Neuronal stem cell (in vitro differentiated cells): ENCODE data around the gene SASS6.
"Not testable (repeated sequence)": the region's sequence is repeated elsewhere in the genome, so short reads cannot be mapped to it uniquely, and the experiment has no call there.

Experiments used
- DNase-seq: peaks from one replicate; pipeline ENCODE4 v3.0.0-alpha.2; 2013; ENCODE audit warnings: low spot score
- H2AFZ ChIP-seq: one replicate; pipeline ENCODE4 v1.6.1; 2013; ENCODE audit warnings: mild to moderate bottlenecking, low read length, inconsistent platforms
- H2AK5ac ChIP-seq: 2 replicates; pipeline ENCODE4 v1.6.1; 2013; ENCODE audit warnings: low read depth, mild to moderate bottlenecking, inconsistent platforms, low read length, moderate library complexity, mixed read lengths
- H2BK120ac ChIP-seq: 2 replicates; pipeline ENCODE4 v1.6.1; 2013; ENCODE audit warnings: low read depth, mild to moderate bottlenecking, inconsistent platforms, low read length, moderate library complexity, mixed read lengths
- H2BK12ac ChIP-seq: one replicate; pipeline ENCODE4 v1.6.1; 2013; ENCODE audit warnings: low read length, inconsistent platforms
- H2BK15ac ChIP-seq: 2 replicates; pipeline ENCODE4 v1.6.1; 2013; ENCODE audit warnings: mild to moderate bottlenecking, low read length, inconsistent platforms, mixed read lengths
- H2BK5ac ChIP-seq: one replicate; pipeline ENCODE4 v1.6.1; 2013; ENCODE audit warnings: inconsistent platforms, mild to moderate bottlenecking, low read length, moderate library complexity
- H3K14ac ChIP-seq: one replicate; pipeline ENCODE4 v1.6.1; 2013; ENCODE audit warnings: low read length, inconsistent platforms
- H3K18ac ChIP-seq: 2 replicates; pipeline ENCODE4 v1.6.1; 2013; ENCODE audit warnings: low read length, inconsistent platforms
- H3K23ac ChIP-seq: 2 replicates; pipeline ENCODE4 v1.6.1; 2013; ENCODE audit warnings: low read depth, mild to moderate bottlenecking, mixed read lengths, low read length, inconsistent platforms; ENCODE audit not compliant: poor library complexity
- H3K27ac ChIP-seq: replicated peaks from 3 replicates; pipeline ENCODE4 v1.5.1; 2013; ENCODE audit warnings: low read length, inconsistent platforms
- H3K27me3 ChIP-seq, 3 experiments: 2 replicates each; pipeline ENCODE4 v1.6.1; 2013; ENCODE audit warnings: low read length in 3 of 3, mild to moderate bottlenecking in 2 of 3, inconsistent platforms in 1 of 3, low read depth in 1 of 3, mixed read lengths in 1 of 3, moderate library complexity in 1 of 3; ENCODE audit not compliant: control insufficient read depth in 3 of 3, insufficient read depth in 3 of 3
- H3K36me3 ChIP-seq, 2 donors: replicated peaks in 1 of 2; 2 replicates each; pipeline ENCODE4 v1.6.1; 2013; ENCODE audit warnings: low read length in 2 of 2; ENCODE audit not compliant: control insufficient read depth in 2 of 2, insufficient read depth in 2 of 2
- H3K4ac ChIP-seq: 2 replicates; pipeline ENCODE4 v1.6.1; 2013; ENCODE audit warnings: inconsistent platforms, mild to moderate bottlenecking, low read length, moderate library complexity
- H3K4me1 ChIP-seq, 2 donors: 1 replicate in 1 of 2; 2 replicates in 1 of 2; pipeline ENCODE4 v1.6.1; 2013; ENCODE audit warnings: low read length in 2 of 2, low read depth in 1 of 2; ENCODE audit not compliant: control insufficient read depth in 2 of 2, insufficient read depth in 1 of 2
- H3K4me2 ChIP-seq: one replicate; pipeline ENCODE4 v1.6.1; 2013; ENCODE audit warnings: mild to moderate bottlenecking, low read length, inconsistent platforms; ENCODE audit not compliant: insufficient read depth, poor library complexity, severe bottlenecking
- H3K4me3 ChIP-seq, 2 donors: 2 replicates each; pipeline ENCODE4 v1.5.1; 2013; ENCODE audit warnings: low read length in 2 of 2, mild to moderate bottlenecking in 2 of 2, inconsistent platforms in 1 of 2, moderate library complexity in 1 of 2
- H3K79me1 ChIP-seq: one replicate; pipeline ENCODE4 v1.6.1; 2013; ENCODE audit warnings: low read depth, mild to moderate bottlenecking, inconsistent platforms, low read length, moderate library complexity
- H3K9ac ChIP-seq: one replicate; pipeline ENCODE4 v1.6.1; 2013; ENCODE audit warnings: mild to moderate bottlenecking, low read depth, low read length, inconsistent platforms; ENCODE audit not compliant: poor library complexity
- H3K9me3 ChIP-seq, 2 donors: replicated peaks in 1 of 2; 2 replicates each; pipeline versions ENCODE3 to v1.6.1; 2013; ENCODE audit warnings: low read length in 2 of 2, mild to moderate bottlenecking in 2 of 2, inconsistent platforms in 1 of 2, low read depth in 1 of 2, mixed read lengths in 1 of 2, moderate library complexity in 1 of 2; ENCODE audit not compliant: control insufficient read depth in 2 of 2, insufficient read depth in 1 of 2
- H4K8ac ChIP-seq: one replicate; pipeline ENCODE4 v1.6.1; 2013; ENCODE audit warnings: low read depth, mild to moderate bottlenecking, inconsistent platforms, low read length, moderate library complexity
- H4K91ac ChIP-seq: one replicate; pipeline ENCODE4 v1.6.1; 2013; ENCODE audit warnings: low read length, low read depth, mild to moderate bottlenecking, inconsistent platforms; ENCODE audit not compliant: poor library complexity
- WGBS, 2 donors: extraction: QIAGEN DNeasy Blood & Tissue Kit; methylation state at CpG; one replicate each; pipeline ENCODE4 v1.1.7; 2013; ENCODE audit warnings: missing lambda C conversion rate in 2 of 2, mixed read lengths in 1 of 2; ENCODE audit not compliant: insufficient read length in 2 of 2, insufficient replicate concordance in 1 of 2; ENCODE audit errors: extremely low coverage in 2 of 2; 5-methylcytosine and 5-hydroxymethylcytosine counted together

SASS6 gene

GRCh38 chr1:100050139-100050538, 82.6 kb downstream of the SASS6 start:
- Histone ChIP-seq H3K27ac (no peak overlapping the region), H3K9ac (no peak overlapping the region), H3K4me3 (no peak overlapping the region), H3K18ac (no peak overlapping the region), H2AFZ (no peak overlapping the region), H2BK15ac (no peak overlapping the region), H2BK5ac (no peak overlapping the region), H3K79me1 (no peaks in the 10 kb centered on the region), H3K9me3 (peaks cover 0 to 11% of the 10 kb centered on the region in 2 donors), H2BK120ac (no peak overlapping the region), H3K4ac (no peak overlapping the region), H3K4me2 (no peak overlapping the region), H4K91ac (no peak overlapping the region), H3K14ac (no peak overlapping the region), H3K23ac (no peak overlapping the region), H4K8ac (no peak overlapping the region), H3K36me3 (peaks cover 0 to 48% of the 10 kb centered on the region in 2 donors), H2AK5ac (no peak overlapping the region), H3K4me1 (peaks cover 0 to 6% of the 10 kb centered on the region in 2 donors), H2BK12ac (no peak overlapping the region), H3K27me3 (no peaks in the 10 kb centered on the region)
- DNase-seq, result no peak
- WGBS, 2 donors, result no CpG with 5 or more reads among the region's 4 CpGs

- not testable (repeated sequence) for H3K27me3 ChIP-seq, H2AFZ ChIP-seq, H3K14ac ChIP-seq, H3K4ac ChIP-seq, H3K4me2 ChIP-seq, H3K4me1 ChIP-seq, H3K23ac ChIP-seq, H2BK120ac ChIP-seq, H2BK12ac ChIP-seq, H3K4me3 ChIP-seq, H2AK5ac ChIP-seq, H2BK15ac ChIP-seq, DNase-seq, H2BK5ac ChIP-seq, H4K8ac ChIP-seq, H3K79me1 ChIP-seq, H4K91ac ChIP-seq, H3K9ac ChIP-seq, H3K18ac ChIP-seq, H3K27ac ChIP-seq
- Histone ChIP-seq H3K9me3 (peaks cover 0 to 22% of the 10 kb centered on the region in 2 donors), H3K36me3 (peaks cover 0 to 51% of the 10 kb centered on the region in 2 donors)
- no CpG with 5 or more reads among the region's 11 CpGs for WGBS, 2 donors
These were observed 85.5 kb downstream of the SASS6 start for GRCh38 chr1:100047235-100047708.

GRCh38 chr1:100045206-100045605, 87.5 kb downstream of the SASS6 start:
- Histone ChIP-seq H3K9ac (no peak overlapping the region), H3K4me3 (no peak overlapping the region), H3K9me3 (peaks cover 0 to 19% of the 10 kb centered on the region in 2 donors), H3K23ac (no peak overlapping the region), H2BK120ac (no peak overlapping the region), H2BK5ac (no peak overlapping the region), H3K18ac (no peak overlapping the region), H3K4me2 (no peak overlapping the region), H4K8ac (no peak overlapping the region), H3K4ac (no peak overlapping the region), H4K91ac (no peak overlapping the region), H3K79me1 (peaks cover 3% of the 10 kb centered on the region), H3K27me3 (no peaks in the 10 kb centered on the region), H2BK15ac (no peak overlapping the region), H3K4me1 (peaks cover 2 to 6% of the 10 kb centered on the region in 2 donors), H3K27ac (no peak overlapping the region), H2AK5ac (no peak overlapping the region), H3K14ac (no peak overlapping the region), H3K36me3 (peaks cover 0 to 35% of the 10 kb centered on the region in 2 donors), H2AFZ (no peak overlapping the region), H2BK12ac (no peak overlapping the region)
- WGBS, 2 donors, result no CpG with 5 or more reads among the region's 5 CpGs
- no peak for DNase-seq

DNA sequence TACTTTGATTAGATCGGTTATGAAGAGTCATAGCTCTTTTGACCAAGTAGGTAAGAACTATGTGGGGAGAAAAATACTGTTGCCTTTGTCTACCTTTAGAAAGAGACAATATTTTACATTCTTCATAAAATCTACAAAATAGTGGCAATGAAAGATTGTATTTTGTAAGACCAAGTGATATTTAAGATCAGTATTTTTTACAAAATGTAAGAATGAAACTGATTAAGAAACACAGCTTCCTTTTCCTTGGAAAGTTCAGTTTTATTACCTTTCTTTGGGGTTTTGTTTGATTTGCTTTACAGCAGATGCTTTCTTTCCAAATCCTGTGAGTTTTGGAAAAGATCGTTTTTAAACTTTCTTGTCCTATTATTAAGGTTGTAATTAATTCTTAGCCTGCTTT, 93.1 kb downstream of the SASS6 start:
- no CpG with 5 or more reads among the region's 2 CpGs for WGBS, 2 donors
- H3K27me3 ChIP-seq, result no peaks in the 10 kb centered on the region
- H3K23ac ChIP-seq, result no peak overlapping the region
- H2AK5ac ChIP-seq, result no peak overlapping the region
- H2BK12ac ChIP-seq, result no peak overlapping the region
- H3K36me3 ChIP-seq, result peaks cover 0 to 18% of the 10 kb centered on the region in 2 donors
- peaks cover 0 to 8% of the 10 kb centered on the region in 2 donors for H3K9me3 ChIP-seq
- H3K4me1 ChIP-seq, result peaks cover 2% of the 10 kb centered on the region in 2 donors
- H3K14ac ChIP-seq, result no peak overlapping the region
- H3K9ac ChIP-seq, result no peak overlapping the region
- H2BK120ac ChIP-seq, result no peak overlapping the region
- DNase-seq, result no peak
- no peak overlapping the region for H4K91ac ChIP-seq
- no peak overlapping the region for H2AFZ ChIP-seq
- H2BK15ac ChIP-seq, result no peak overlapping the region
- H3K4me2 ChIP-seq, result no peak overlapping the region
- peak overlapping the region in 1 of 2 donors; percentile 75 for H3K4me3 ChIP-seq
- no peak overlapping the region for H3K18ac ChIP-seq
- no peak overlapping the region for H3K4ac ChIP-seq
- H3K27ac ChIP-seq, result no peak overlapping the region
- H3K79me1 ChIP-seq, result peaks cover 13% of the 10 kb centered on the region
- H2BK5ac ChIP-seq, result no peak overlapping the region
- H4K8ac ChIP-seq, result no peak overlapping the region
